ENCODE measurements around the gene SLCO4A1. TPM values are rescaled to one million over a fixed set of nuclear protein-coding genes. Genes with fewer than 3 reads are reported as not detected.
A peak's percentile ranks its signal among the peaks of the same experiment; 100 is the strongest.

Gene SLCO4A1
- total and polyA plus RNA-seq, 2 experiments from 2014 or later = 25.8 to 99.0 TPM

- peak overlapping the region; percentile 31 for H3K4me3 ChIP-seq
- no peaks in the 10 kb centered on the region for H3K9me3 ChIP-seq (ENCODE audit: low read depth)
- no peaks in the 10 kb centered on the region for H4K20me1 ChIP-seq (ENCODE audit: insufficient read depth, poor library complexity, severe bottlenecking)
- peak overlapping the region; percentile 92 for H3K4me2 ChIP-seq
- no peak for DNase-seq (ENCODE audit: low spot score)
- peak overlapping the region; percentile 52 for H2AFZ ChIP-seq
- H3K4me1 ChIP-seq (ENCODE audit: insufficient read depth) = peaks cover 27% of the 10 kb centered on the region
- no peaks in the 10 kb centered on the region for H3K79me2 ChIP-seq
- H3K9me2 ChIP-seq (replicated peaks; ENCODE audit: insufficient read depth) = no peaks in the 10 kb centered on the region
- peaks cover 33% of the 10 kb centered on the region for H3K27me3 ChIP-seq
- WGBS (ENCODE audit: low lambda C conversion rate, missing lambda C conversion rate) = 49% methylated on average over 30 of the region's 32 CpGs
- no peak for TF ChIP-seq EZH2phosphoT487 (IDR thresholded peaks at IDR 0.05; ENCODE audit: low read depth, severe bottlenecking, unreplicated experiment)
- no peak for TF ChIP-seq CTCF (IDR thresholded peaks at IDR 0.05; ENCODE audit: poor library complexity)
- no peak for TF ChIP-seq EZH2 (IDR thresholded peaks at IDR 0.05; ENCODE audit: borderline replicate concordance)
- H3K36me3 ChIP-seq (replicated peaks; ENCODE audit: insufficient read depth, low read depth) = no peaks in the 10 kb centered on the region
- H3K27ac ChIP-seq = peak overlapping the region; percentile 3
These were observed 817 bp upstream of the SLCO4A1 start for GRCh38 chr20:62641321-62642050.

- H3K36me3 ChIP-seq (replicated peaks; ENCODE audit: insufficient read depth, low read depth) = no peaks in the 10 kb centered on the region
- peak overlapping the region; percentile 92 for H3K4me2 ChIP-seq
- peaks cover 33% of the 10 kb centered on the region for H3K27me3 ChIP-seq
- DNase-seq (ENCODE audit: low spot score) = no peak
- no peak overlapping the region for H3K27ac ChIP-seq
- TF ChIP-seq EZH2phosphoT487 (IDR thresholded peaks at IDR 0.05; ENCODE audit: low read depth, severe bottlenecking, unreplicated experiment) (no peak), EZH2 (IDR thresholded peaks at IDR 0.05; ENCODE audit: borderline replicate concordance) (peak; percentile 52)
- H3K9me2 ChIP-seq (replicated peaks; ENCODE audit: insufficient read depth) = no peaks in the 10 kb centered on the region
- no peaks in the 10 kb centered on the region for H4K20me1 ChIP-seq (ENCODE audit: insufficient read depth, poor library complexity, severe bottlenecking)
- H3K79me2 ChIP-seq = no peaks in the 10 kb centered on the region
- no peak overlapping the region for H2AFZ ChIP-seq
- H3K4me3 ChIP-seq = peak overlapping the region; percentile 31
- no peaks in the 10 kb centered on the region for H3K9me3 ChIP-seq (ENCODE audit: low read depth)
- 5% methylated on average over 54 of the region's 84 CpGs for WGBS (ENCODE audit: low lambda C conversion rate, missing lambda C conversion rate)
- peaks cover 16% of the 10 kb centered on the region for H3K4me1 ChIP-seq (ENCODE audit: insufficient read depth)
These were observed 590 bp downstream of the SLCO4A1 start for GRCh38 chr20:62642666-62643520.

- no peak for TF ChIP-seq EZH2phosphoT487 (IDR thresholded peaks at IDR 0.05; ENCODE audit: low read depth, severe bottlenecking, unreplicated experiment)
- peak; percentile 4 for TF ChIP-seq EZH2 (IDR thresholded peaks at IDR 0.05; ENCODE audit: borderline replicate concordance)
- DNase-seq (ENCODE audit: low spot score) = no peak
- Histone ChIP-seq H3K79me2 (no peaks in the 10 kb centered on the region), H3K36me3 (replicated peaks; ENCODE audit: insufficient read depth, low read depth) (no peaks in the 10 kb centered on the region), H3K4me2 (peak overlapping the region; percentile 92), H3K4me1 (ENCODE audit: insufficient read depth) (peaks cover 12% of the 10 kb centered on the region), H3K9me2 (replicated peaks; ENCODE audit: insufficient read depth) (no peaks in the 10 kb centered on the region), H3K27ac (no peak overlapping the region), H3K27me3 (peaks cover 33% of the 10 kb centered on the region), H3K9me3 (ENCODE audit: low read depth) (no peaks in the 10 kb centered on the region), H3K4me3 (peak overlapping the region; percentile 31), H2AFZ (no peak overlapping the region), H4K20me1 (ENCODE audit: insufficient read depth, poor library complexity, severe bottlenecking) (no peaks in the 10 kb centered on the region)
- 52% methylated on average over 14 of the region's 14 CpGs for WGBS (ENCODE audit: low lambda C conversion rate, missing lambda C conversion rate)
These were observed 1.3 kb downstream of the SLCO4A1 start for GRCh38 chr20:62643521-62644043.

GRCh38 chr20:62644044-62644795, 1.9 kb downstream of the SLCO4A1 start:
- no peak for DNase-seq (ENCODE audit: low spot score)
- WGBS (ENCODE audit: low lambda C conversion rate, missing lambda C conversion rate) = 90% methylated on average over 23 of the region's 23 CpGs
- H3K27ac ChIP-seq = no peak overlapping the region
- H3K4me2 ChIP-seq = peak overlapping the region; percentile 92
- H3K36me3 ChIP-seq (replicated peaks; ENCODE audit: insufficient read depth, low read depth) = no peaks in the 10 kb centered on the region
- peaks cover 11% of the 10 kb centered on the region for H3K4me1 ChIP-seq (ENCODE audit: insufficient read depth)
- no peak for TF ChIP-seq EZH2phosphoT487 (IDR thresholded peaks at IDR 0.05; ENCODE audit: low read depth, severe bottlenecking, unreplicated experiment)
- TF ChIP-seq EZH2 (IDR thresholded peaks at IDR 0.05; ENCODE audit: borderline replicate concordance) = no peak
- TF ChIP-seq CTCF (IDR thresholded peaks at IDR 0.05; ENCODE audit: poor library complexity) = no peak
- H3K4me3 ChIP-seq = no peak overlapping the region
- H3K27me3 ChIP-seq = peaks cover 33% of the 10 kb centered on the region
- H4K20me1 ChIP-seq (ENCODE audit: insufficient read depth, poor library complexity, severe bottlenecking) = no peaks in the 10 kb centered on the region
- no peaks in the 10 kb centered on the region for H3K79me2 ChIP-seq
- H3K9me2 ChIP-seq (replicated peaks; ENCODE audit: insufficient read depth) = no peaks in the 10 kb centered on the region
- H2AFZ ChIP-seq = no peak overlapping the region
- no peaks in the 10 kb centered on the region for H3K9me3 ChIP-seq (ENCODE audit: low read depth)
